GM21723 (cell line): ENCODE measurements around the gene DNAAF2.
A peak's percentile ranks its signal among the peaks of the same experiment; 100 is the strongest.
"Not testable (repeated sequence)": the region's sequence is repeated elsewhere in the genome, so short reads cannot be mapped to it uniquely, and the experiment has no call there.

Experiments used
- ATAC-seq: cut with Tn5 transposase; IDR thresholded peaks from one replicate; pipeline ENCODE4 v1.9.1; 2021; ENCODE audit warnings: mild to moderate bottlenecking, moderate library complexity; ENCODE audit not compliant: unreplicated experiment

DNAAF2 gene

DNA sequence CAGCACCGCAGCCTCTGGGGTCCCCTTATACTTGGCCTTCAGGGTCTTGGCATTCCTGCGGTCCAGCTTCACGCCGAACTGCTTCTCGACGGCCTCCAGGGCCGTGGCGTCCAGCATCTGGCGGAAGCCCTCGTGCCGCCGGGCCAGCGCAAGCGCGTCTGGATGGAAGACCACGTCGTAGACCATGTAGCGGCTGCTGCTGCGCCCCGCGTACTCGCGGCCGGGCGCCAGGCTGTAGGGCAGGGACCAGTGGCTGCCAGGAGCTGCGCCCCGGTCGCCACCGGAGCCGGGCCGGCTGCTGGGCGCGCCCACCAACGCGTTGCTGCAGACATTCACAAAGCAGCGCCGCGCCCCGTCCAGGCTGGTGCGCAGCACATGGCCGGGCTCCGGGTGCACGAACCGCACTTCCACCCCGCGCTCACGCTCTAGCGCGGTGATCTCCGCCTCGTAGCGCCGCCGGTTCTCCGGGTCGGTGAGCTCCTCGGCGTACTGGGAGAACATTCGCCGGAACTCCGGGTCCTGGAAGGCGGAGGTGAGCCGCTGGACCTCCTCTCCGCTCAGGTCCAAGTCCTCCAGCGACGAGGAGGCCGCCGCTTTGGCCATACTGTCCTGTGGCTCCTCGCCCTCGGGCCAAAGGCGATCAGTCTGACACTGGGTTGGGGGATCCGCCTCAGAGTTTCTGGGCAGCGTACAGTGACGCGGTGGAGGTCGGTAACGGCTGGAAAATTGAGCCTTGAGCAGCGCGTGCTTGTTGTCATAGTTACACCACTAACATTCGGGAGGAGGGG, at the start of gene DNAAF2:
DNAAF2 (minus strand) TSS at position 698 of the 788 bp plus-strand sequence; CDS start at position 603, 95 bp downstream.
- peak; percentile 35 for ATAC-seq

GRCh38 chr14:49679271-49679670, 44.2 kb upstream of the DNAAF2 start:
- no peak for ATAC-seq

GRCh38 chr14:49677643-49678042, 42.6 kb upstream of the DNAAF2 start:
- ATAC-seq = no peak

- no peak for ATAC-seq
Measured at GRCh38 chr14:49673586-49673985, 38.5 kb upstream of the DNAAF2 start.

GRCh38 chr14:49670475-49670874, 35.4 kb upstream of the DNAAF2 start:
- ATAC-seq = no peak

DNA sequence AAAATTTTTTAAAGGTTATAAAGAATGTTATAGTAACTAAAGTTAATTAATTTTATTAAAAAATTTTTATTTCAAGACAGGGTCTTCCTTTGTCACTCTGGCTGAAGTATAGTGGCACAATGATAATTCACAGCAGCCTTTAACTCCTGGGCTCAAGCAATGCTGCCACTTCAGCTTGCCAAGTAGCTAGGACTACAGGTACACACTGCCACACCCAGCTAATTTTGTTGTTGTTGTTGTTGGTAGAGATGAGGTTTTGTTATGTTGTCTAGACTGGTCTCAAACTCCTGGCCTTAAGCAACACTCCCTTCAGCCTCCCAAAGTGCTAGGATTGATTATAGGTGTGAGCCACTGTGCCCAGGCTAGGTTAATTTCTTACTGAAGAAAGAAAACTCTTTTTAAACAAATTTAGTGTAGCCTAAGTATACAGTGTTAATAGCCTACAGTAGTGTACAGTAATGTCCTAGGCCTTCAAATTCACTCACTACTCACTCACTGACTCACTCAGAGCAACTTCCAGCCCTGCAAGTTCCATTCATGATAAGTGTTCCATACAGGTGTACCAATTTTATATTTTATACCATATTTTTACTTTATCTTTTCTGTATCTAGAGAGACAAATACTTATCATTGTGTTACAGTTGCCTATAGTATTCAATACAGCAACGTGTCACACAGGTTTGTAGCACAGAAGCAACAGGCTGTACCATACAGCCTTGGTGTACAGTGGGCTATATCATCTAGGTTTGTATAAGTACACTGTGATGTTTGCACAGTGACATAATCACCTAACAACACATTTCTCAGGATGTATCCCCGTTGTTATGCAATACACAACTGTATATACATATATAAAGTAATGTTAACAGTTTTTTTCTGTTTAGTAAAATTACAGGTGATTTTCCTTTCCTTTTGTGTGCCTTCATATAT, 24.7 kb upstream of the DNAAF2 start:
- ATAC-seq = no peak

- not testable (repeated sequence) for ATAC-seq
Measured at GRCh38 chr14:49657500-49657899, 22.5 kb upstream of the DNAAF2 start.

GRCh38 chr14:49654511-49654910, 19.5 kb upstream of the DNAAF2 start:
- ATAC-seq = no peak

DNA sequence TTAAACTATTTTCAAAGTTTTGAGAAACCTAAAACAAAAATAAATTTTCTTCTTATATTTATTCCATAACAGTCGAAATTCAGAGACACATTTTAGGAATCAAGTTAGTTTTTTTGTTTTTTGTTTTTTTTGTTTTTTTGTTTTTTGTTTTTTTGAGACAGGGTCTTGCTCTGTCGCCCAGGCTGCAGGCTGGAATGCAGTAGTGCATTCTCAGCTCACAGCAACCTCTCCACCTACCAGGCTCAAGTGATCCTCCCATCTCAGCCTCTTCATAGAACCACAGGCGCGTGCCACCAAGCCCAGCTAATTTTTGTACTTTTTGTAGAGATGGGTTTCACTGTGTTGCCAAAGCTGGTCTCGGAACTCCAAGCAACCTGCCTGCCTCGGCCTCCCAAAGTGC, 18.5 kb upstream of the DNAAF2 start:
- ATAC-seq = no peak

- no peak for ATAC-seq
Measured at GRCh38 chr14:49642163-49642562, 7.1 kb upstream of the DNAAF2 start.

DNA sequence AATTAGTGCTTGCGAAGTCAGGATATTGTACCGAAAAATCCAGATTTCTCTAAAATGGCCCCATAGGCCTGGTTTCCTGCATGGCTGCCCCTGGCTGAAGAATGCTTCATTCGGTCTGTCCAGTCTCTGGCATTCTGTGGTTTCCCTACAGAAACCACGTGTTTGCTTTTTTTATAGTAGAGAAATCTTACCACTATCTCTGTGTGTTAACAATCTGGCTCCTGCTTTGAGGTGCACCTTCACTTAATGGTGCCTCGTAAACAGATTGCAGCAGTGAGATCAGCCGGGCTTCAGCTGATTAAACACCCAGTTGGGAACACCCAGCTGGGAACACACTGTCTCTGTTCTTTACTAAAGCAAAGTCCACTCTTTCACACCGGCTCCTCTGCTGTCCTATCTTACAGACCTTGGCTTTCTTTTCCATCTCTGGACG, 6.7 kb upstream of the DNAAF2 start:
- no peak for ATAC-seq

GRCh38 chr14:49640540-49641417, 5.7 kb upstream of the DNAAF2 start:
- ATAC-seq = no peak

- no peak for ATAC-seq
Measured at GRCh38 chr14:49637534-49638078, 2.6 kb upstream of the DNAAF2 start.

GRCh38 chr14:49636866-49637265, 1.8 kb upstream of the DNAAF2 start:
- no peak for ATAC-seq

GRCh38 chr14:49633640-49634546, 1.2 kb downstream of the DNAAF2 start:
- peak; percentile 77 for ATAC-seq

- no peak for ATAC-seq
Measured at GRCh38 chr14:49623941-49624839, 10.9 kb downstream of the DNAAF2 start.

DNA sequence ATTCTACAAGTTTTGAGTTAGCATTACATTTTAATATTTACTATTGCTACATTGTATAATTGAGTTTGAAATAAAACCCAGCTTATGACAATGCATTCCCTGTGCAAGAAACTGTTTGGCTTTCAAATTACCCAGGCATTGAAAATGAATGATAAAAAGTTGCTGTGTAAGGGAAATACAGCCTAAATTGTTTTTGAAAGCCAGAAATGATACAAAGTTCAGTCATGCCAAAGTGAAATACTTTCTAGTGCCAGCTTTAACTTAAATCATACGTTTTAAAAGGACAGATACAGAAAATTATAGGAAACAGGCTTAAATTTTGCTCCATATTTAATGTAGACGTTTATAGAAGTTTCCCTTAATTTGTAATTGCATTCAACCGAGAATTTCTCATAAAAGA, 11.7 kb downstream of the DNAAF2 start:
- ATAC-seq = no peak

GRCh38 chr14:49622022-49622607, 12.9 kb downstream of the DNAAF2 start:
- ATAC-seq = no peak
